Esophagus squamous epithelium (tissue), 5 donors: Measurements from ENCODE around the gene FUBP3. TPM values are rescaled to one million over a fixed set of nuclear protein-coding genes. Genes with fewer than 3 reads are reported as not detected.

Experiments used
- DNase-seq: peaks from one replicate; lab custom pipeline; 2025; lab: John Stamatoyannopoulos, UW
- H3K27ac ChIP-seq, 4 donors: fragments of 200-600 bp; sonication (generic); one replicate each; pipeline ENCODE4 v1.5.1; 2016 to 2019; ENCODE audit warnings: mild to moderate bottlenecking in 1 of 4
- H3K27me3 ChIP-seq, 4 donors: fragments of 200-600 bp; sonication (generic); 1 replicate in 3 of 4; 2 replicates in 1 of 4; pipeline versions ENCODE4 v1.5.1 to v1.6.0; 2017 to 2021; ENCODE audit warnings: antibody characterized with exemption in 1 of 4
- H3K36me3 ChIP-seq, 3 donors: fragments of 200-600 bp; sonication (generic); one replicate each; pipeline ENCODE4 v1.5.1; 2016 to 2019
- H3K4me1 ChIP-seq, 3 donors: fragments of 200-600 bp; sonication (generic); one replicate each; pipeline ENCODE4 v1.5.1; 2017 to 2019
- H3K4me3 ChIP-seq, 4 donors: fragments of 200-600 bp; sonication (generic); 1 replicate in 3 of 4; 2 replicates in 1 of 4; pipeline ENCODE4 v1.5.1; 2016 to 2019; ENCODE audit warnings: mild to moderate bottlenecking in 2 of 4, moderate library complexity in 1 of 4
- H3K9me3 ChIP-seq, 3 donors: fragments of 200-600 bp; sonication (generic); one replicate each; pipeline ENCODE4 v1.5.1; 2016 to 2019
- POLR2A ChIP-seq, 4 donors: fragments of 450-650 bp; IDR thresholded peaks; one replicate each; pipeline ENCODE4 v1.6.1; 2017; ENCODE audit warnings: antibody characterized with exemption in 4 of 4, mild to moderate bottlenecking in 4 of 4, moderate library complexity in 3 of 4
- WGBS, 2 donors: methylation state at CpG; one replicate each; pipeline ENCODE4 v1.1.5; 2018; 5-methylcytosine and 5-hydroxymethylcytosine counted together
- intact Hi-C: fragments of 100-400 bp; cut with DNase I; formaldehyde crosslinking; loops from one replicate; pipeline ENCODE4 v1.15.0; 2022
- total RNA-seq, 4 donors: library from RNA; depleted of rRNA; stranded (reverse); fragments of >200 nt; gene quantifications; one replicate each; pipeline ENCODE4 v1.1.0, GENCODE V29; 2016
- TF ChIP-seq, protein P1 (sequence below), 6 experiments: fragments of 450-650 bp in 4 of 6; fragments of 200-600 bp in 2 of 6; sonication (generic) in 2 of 6; IDR thresholded peaks; one replicate each; pipeline ENCODE4 v1.5.1; 2016 to 2019; ENCODE audit warnings: antibody characterized with exemption in 6 of 6, mild to moderate bottlenecking in 4 of 6, moderate library complexity in 4 of 6
- donor health status: DM: yes; HTN: yes; CAD: no.

Gene FUBP3
- total RNA-seq, 4 donors from 2014 or later, result 28.2 to 39.0 (median 33.9) TPM

DNA sequence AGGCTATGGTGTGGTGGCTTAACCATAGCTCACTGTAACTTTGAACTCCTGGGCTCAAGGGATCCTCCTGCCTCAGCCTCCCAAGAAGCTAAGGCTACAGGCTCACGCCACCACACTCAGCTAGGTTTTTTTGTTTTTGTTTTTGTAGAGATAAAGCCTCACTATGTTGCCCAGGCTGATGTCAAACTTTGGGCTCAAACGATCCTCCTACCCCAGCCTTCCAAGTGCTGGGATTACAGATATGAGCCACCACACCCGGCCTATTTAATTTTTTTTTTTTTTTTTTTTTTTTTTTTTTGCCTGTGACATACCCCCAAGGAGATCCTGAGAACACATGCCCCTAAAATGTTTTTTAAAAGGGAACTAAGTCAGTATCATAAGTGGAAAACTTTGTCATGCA lies 10.4 kb downstream of the FUBP3 start:
- H3K9me3 ChIP-seq, result no peaks in the 10 kb centered on the region
- H3K4me1 ChIP-seq, result peaks cover 0 to 7% (median 0%) of the 10 kb centered on the region in 3 donors
- no peak overlapping the region for H3K27ac ChIP-seq
- H3K36me3 ChIP-seq, result peaks cover 0 to 47% (median 0%) of the 10 kb centered on the region in 3 donors
- whole genome bisulfite sequencing, 2 donors, result 89 to 96% methylated on average over 3 of the region's 3 CpGs
- TF ChIP-seq, protein P1, sequence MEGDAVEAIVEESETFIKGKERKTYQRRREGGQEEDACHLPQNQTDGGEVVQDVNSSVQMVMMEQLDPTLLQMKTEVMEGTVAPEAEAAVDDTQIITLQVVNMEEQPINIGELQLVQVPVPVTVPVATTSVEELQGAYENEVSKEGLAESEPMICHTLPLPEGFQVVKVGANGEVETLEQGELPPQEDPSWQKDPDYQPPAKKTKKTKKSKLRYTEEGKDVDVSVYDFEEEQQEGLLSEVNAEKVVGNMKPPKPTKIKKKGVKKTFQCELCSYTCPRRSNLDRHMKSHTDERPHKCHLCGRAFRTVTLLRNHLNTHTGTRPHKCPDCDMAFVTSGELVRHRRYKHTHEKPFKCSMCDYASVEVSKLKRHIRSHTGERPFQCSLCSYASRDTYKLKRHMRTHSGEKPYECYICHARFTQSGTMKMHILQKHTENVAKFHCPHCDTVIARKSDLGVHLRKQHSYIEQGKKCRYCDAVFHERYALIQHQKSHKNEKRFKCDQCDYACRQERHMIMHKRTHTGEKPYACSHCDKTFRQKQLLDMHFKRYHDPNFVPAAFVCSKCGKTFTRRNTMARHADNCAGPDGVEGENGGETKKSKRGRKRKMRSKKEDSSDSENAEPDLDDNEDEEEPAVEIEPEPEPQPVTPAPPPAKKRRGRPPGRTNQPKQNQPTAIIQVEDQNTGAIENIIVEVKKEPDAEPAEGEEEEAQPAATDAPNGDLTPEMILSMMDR (IDR thresholded peaks at IDR 0.05), result no peak
- no peak for TF ChIP-seq POLR2A (IDR thresholded peaks at IDR 0.05)
- H3K4me3 ChIP-seq, result no peak overlapping the region
- intact Hi-C loops, result no loop called here
- DNase-seq, result no peak
- no peaks in the 10 kb centered on the region for H3K27me3 ChIP-seq

DNA sequence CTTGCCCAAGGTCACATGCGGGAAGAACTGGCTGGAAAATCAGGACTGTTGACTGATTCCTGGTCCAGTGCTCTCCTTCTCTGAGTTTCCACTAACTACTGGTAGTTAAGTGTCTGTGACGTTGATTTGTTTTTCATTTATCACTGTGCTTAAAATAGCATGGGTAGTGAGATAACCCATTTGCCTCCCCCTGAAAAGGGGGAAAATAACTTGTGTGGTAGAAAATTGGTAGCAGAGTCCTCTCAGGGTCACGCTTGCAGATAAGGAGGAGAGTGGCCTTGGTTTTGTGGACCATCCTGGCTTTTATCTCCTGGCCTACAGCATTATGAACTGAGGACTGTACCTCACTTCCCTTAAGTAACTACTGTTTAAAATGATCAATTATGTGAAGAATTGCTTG lies 10.9 kb downstream of the FUBP3 start:
- H3K4me1 ChIP-seq, result peaks cover 0 to 6% (median 0%) of the 10 kb centered on the region in 3 donors
- no peaks in the 10 kb centered on the region for H3K9me3 ChIP-seq
- no peak overlapping the region for H3K27ac ChIP-seq
- TF ChIP-seq POLR2A (IDR thresholded peaks at IDR 0.05), result no peak
- TF ChIP-seq, protein P1 (IDR thresholded peaks at IDR 0.05), result no peak
- H3K36me3 ChIP-seq, result peaks cover 0 to 53% (median 0%) of the 10 kb centered on the region in 3 donors
- WGBS, 2 donors, result 86 to 92% methylated on average over 3 of the region's 3 CpGs
- intact Hi-C loops, result no loop called here
- H3K4me3 ChIP-seq, result no peak overlapping the region
- DNase-seq, result no peak
- H3K27me3 ChIP-seq, result no peaks in the 10 kb centered on the region

DNA sequence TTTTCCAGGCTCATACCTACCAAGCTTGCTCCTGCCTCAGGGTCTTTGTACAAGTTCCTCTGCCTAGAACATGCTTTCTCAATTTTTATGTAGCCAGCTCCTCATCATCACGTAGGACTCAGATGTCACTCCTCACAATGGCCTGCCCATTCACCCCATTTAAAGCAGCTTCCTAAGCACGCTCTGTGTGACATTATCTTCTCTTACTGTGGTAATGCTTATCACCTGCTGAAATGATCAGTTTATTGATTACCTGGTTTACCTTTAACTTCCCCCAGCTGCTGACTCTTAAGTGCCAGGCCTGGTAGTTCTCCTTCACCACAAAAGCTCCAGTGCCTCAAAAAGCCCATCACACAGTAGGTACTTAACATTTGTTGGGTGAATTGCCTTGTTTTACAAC lies 13.6 kb downstream of the FUBP3 start:
- no peaks in the 10 kb centered on the region for H3K27me3 ChIP-seq
- DNase-seq, result no peak
- 85 to 86% methylated on average over 2 of the region's 2 CpGs for WGBS, 2 donors
- H3K36me3 ChIP-seq, result peaks cover 0 to 60% (median 8%) of the 10 kb centered on the region in 3 donors
- no peaks in the 10 kb centered on the region for H3K9me3 ChIP-seq
- H3K4me1 ChIP-seq, result peaks cover 0 to 6% (median 0%) of the 10 kb centered on the region in 3 donors
- TF ChIP-seq, protein P1 (IDR thresholded peaks at IDR 0.05), result no peak
- TF ChIP-seq POLR2A (IDR thresholded peaks at IDR 0.05), result no peak
- intact Hi-C loops, result no loop called here
- H3K27ac ChIP-seq, result no peak overlapping the region
- no peak overlapping the region for H3K4me3 ChIP-seq

DNA sequence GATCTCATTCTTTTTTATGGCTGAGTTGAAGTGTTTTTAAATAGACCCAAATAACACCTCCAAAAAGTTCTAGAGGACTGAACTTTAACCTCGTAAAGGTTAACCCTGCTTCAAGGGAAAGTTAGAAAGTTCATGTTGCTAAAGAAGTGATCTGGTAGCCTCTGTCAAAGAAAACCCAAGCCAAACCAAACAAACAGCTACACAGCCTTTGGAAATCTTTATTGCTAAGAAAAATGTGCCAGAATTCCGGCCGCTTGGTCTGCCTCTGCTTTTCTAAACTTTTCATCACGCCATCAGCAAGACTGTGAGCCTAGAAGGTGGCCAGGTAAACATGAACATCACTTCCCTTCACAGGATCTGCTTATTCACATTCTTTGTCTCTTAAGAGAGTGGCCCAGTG lies 17.9 kb downstream of the FUBP3 start:
- Histone ChIP-seq H3K4me3 (no peak overlapping the region), H3K27me3 (no peaks in the 10 kb centered on the region), H3K36me3 (peaks cover 0 to 93% (median 8%) of the 10 kb centered on the region in 3 donors), H3K4me1 (no peaks in the 10 kb centered on the region), H3K9me3 (no peaks in the 10 kb centered on the region), H3K27ac (no peak overlapping the region)
- intact Hi-C loops, result no loop called here
- DNase-seq, result no peak
- TF ChIP-seq POLR2A (IDR thresholded peaks at IDR 0.05), result no peak
- TF ChIP-seq, protein P1 (IDR thresholded peaks at IDR 0.05), result no peak
- 82 to 87% methylated on average over 4 of the region's 4 CpGs for WGBS, 2 donors

DNA sequence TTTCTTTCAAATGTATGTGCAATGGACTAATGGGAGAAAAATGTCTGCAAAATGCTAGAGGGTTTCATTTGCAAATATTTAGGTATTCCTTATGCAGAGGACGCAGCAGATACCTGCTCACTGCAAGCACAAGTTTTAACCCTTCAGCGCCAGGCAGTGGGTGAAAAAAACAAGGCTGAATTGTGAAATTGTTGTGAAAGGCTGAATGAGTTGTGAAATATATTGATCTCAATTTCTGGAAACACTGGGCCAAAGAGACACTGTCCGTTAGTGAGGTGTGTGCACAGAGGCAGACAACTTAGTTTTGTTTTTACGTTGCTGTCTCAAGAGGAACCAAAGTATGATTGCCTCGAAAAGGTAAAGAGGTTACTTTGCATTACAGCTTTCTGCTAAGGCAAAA lies 18.8 kb downstream of the FUBP3 start:
- Histone ChIP-seq H3K4me3 (no peak overlapping the region), H3K27me3 (no peaks in the 10 kb centered on the region), H3K4me1 (no peaks in the 10 kb centered on the region), H3K36me3 (peaks cover 0 to 93% (median 8%) of the 10 kb centered on the region in 3 donors), H3K27ac (no peak overlapping the region), H3K9me3 (no peaks in the 10 kb centered on the region)
- TF ChIP-seq, protein P1 (IDR thresholded peaks at IDR 0.05), result no peak
- TF ChIP-seq POLR2A (IDR thresholded peaks at IDR 0.05), result no peak
- DNase-seq, result no peak
- intact Hi-C loops, result no loop called here
- 89 to 93% methylated on average over 5 of the region's 5 CpGs for WGBS, 2 donors
